AG04450 (cell line): Measurements from ENCODE around the gene EFNA5. TPM values are rescaled to one million over a fixed set of nuclear protein-coding genes. Genes with fewer than 3 reads are reported as not detected.

Source experiments
- CTCF ChIA-PET: fragments of 300-600, 350-600 bp; formaldehyde crosslinking; extraction: SDS; loops from one replicate; lab custom pipeline; 2022; ENCODE audit warnings: antibody characterized with exemption, inconsistent platforms; lab: Charles Lee
- POLR2A ChIA-PET: fragments of 350-600 bp; formaldehyde crosslinking; extraction: SDS; loops from one replicate; lab custom pipeline; 2021; ENCODE audit warnings: antibody characterized with exemption, inconsistent platforms; lab: Yijun Ruan, JAX
- DNase-seq: peaks from one replicate; pipeline ENCODE4 v3.0.0-alpha.2; 2011; ENCODE audit warnings: low read depth, low spot score
- H3K27ac ChIP-seq: one replicate; pipeline ENCODE4 v1.5.1; 2012; ENCODE audit warnings: low read depth, low read length, control low read depth
- H3K27me3 ChIP-seq: one replicate; pipeline ENCODE4 v1.6.0; 2012; ENCODE audit warnings: low read length; ENCODE audit not compliant: control insufficient read depth, insufficient read depth
- H3K4me3 ChIP-seq: 2 replicates; pipeline ENCODE4 v1.5.1; 2011; ENCODE audit warnings: mild to moderate bottlenecking, low read depth, low read length, control low read depth
- H3K9me3 ChIP-seq: 2 replicates; pipeline ENCODE4 v1.5.1; 2012; ENCODE audit warnings: low read length; ENCODE audit not compliant: control insufficient read depth, insufficient read depth
- CTCF ChIP-seq: IDR thresholded peaks from 2 replicates; pipeline ENCODE4 v1.5.1; 2011; ENCODE audit warnings: low read depth, low read length, control low read depth, inconsistent platforms
- polyA plus RNA-seq: library from polyadenylated mRNA; depleted of rRNA; stranded (reverse); fragments of >200 nt; gene quantifications from 2 replicates; pipeline ENCODE4 v1.2.3, GENCODE V29; 2011

EFNA5 gene
- polyA plus RNA-seq, 1 experiment = 3.0 TPM

DNA sequence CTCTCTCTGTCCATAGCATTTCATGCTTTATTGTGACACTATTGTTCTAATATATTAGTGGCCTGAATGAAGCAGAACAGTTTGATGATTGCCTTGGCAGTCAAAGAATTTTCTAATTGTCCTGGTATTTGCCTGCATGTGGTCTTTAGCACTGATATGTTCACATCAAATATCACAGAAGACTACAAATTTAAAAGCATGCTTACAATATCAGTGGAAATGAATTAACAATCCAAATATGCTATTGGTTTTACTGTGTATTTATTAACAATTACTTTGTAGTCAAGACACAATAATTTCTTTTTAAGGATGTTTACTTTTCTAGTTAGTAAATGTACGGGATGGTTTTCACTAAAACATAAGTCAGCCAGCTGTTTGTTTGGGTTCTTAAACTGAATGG lies 18.3 kb downstream of the EFNA5 start:
- ChIA-PET POLR2A (no interaction called here), CTCF (interaction anchor here (1.5 kb wide), 1 partner anchor 21 kb away, joined by 3 read pairs; no protein-coding TSS in a partner anchor)
- no peak for TF ChIP-seq CTCF

DNA sequence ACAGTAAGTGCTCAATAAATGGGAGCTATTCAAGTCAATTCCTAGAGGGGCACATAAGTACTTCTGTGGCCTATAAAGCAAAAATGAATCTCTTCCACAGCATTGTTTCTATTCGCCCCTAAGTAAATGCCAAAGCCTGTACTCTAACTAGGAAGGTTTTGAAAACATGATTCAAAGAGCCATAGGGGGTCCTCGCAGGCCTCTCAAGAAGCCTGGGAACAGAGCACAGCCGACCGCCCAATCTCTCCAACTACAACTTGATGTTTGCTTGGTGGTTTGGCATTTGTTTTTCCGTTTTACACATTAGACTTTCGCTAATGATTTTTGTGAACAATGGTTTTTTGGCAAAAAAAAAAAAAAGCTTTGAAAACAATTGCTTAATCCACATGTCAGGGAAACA lies 19.4 kb downstream of the EFNA5 start:
- H3K27me3 ChIP-seq = no peaks in the 10 kb centered on the region
- CTCF ChIA-PET = interaction anchor here (0.6 to 1.6 kb wide), 3 partner anchors 22 to 269 kb away, joined by 3 to 5 read pairs (median 3); no protein-coding TSS in a partner anchor
- POLR2A ChIA-PET = no interaction called here

More for the DNA sequence above, 18.3 kb downstream of the EFNA5 start:
- H3K9me3 ChIP-seq = no peaks in the 10 kb centered on the region
- H3K4me3 ChIP-seq = no peak overlapping the region
- H3K27ac ChIP-seq = no peak overlapping the region
- no peaks in the 10 kb centered on the region for H3K27me3 ChIP-seq
- DNase-seq = no peak

GRCh38 chr5:107646418-107646817 lies 24.3 kb downstream of the EFNA5 start:
- H3K27me3 ChIP-seq = no peaks in the 10 kb centered on the region
- ChIA-PET POLR2A (no interaction called here), CTCF (interaction anchor here (0.7 to 1.0 kb wide), 2 partner anchors 27 to 74 kb away, joined by 3 to 4 read pairs; no protein-coding TSS in a partner anchor)
- TF ChIP-seq CTCF = no peak
- DNase-seq = no peak
- H3K4me3 ChIP-seq = no peak overlapping the region
- no peak overlapping the region for H3K27ac ChIP-seq
- H3K9me3 ChIP-seq = no peaks in the 10 kb centered on the region

More for the DNA sequence above, 19.4 kb downstream of the EFNA5 start:
- DNase-seq = no peak
- no peak for TF ChIP-seq CTCF
- H3K27ac ChIP-seq = no peak overlapping the region
- H3K4me3 ChIP-seq = no peak overlapping the region
- H3K9me3 ChIP-seq = no peaks in the 10 kb centered on the region

- H3K4me3 ChIP-seq = no peak overlapping the region
- TF ChIP-seq CTCF = no peak
- CTCF ChIA-PET = interaction anchor here (1.2 kb wide), 1 partner anchor 68 kb away, joined by 3 read pairs; no protein-coding TSS in a partner anchor
- no peak for DNase-seq
- no peaks in the 10 kb centered on the region for H3K27me3 ChIP-seq
- H3K9me3 ChIP-seq = no peaks in the 10 kb centered on the region
- POLR2A ChIA-PET = no interaction called here
- H3K27ac ChIP-seq = no peak overlapping the region
Observed at GRCh38 chr5:107640568-107640967, 30.2 kb downstream of the EFNA5 start.

DNA sequence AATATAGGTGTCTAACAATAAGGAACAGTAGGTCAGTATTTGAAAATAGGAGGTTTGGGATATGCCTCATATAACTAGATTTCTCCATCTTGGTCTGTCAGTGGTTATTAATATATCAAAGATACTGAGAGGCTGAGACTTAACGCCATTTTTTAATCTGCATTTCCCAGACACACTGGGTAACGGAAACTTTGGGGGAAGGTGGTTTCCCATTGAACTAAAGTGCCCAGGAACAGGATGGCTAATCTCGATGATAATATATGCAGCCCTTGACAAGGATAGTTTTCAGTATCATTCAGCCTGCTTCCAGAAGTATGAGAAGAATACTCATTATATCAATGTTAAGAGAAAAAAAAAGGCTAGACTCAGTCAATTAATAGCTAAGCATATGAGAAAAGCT lies 30.7 kb downstream of the EFNA5 start:
- Histone ChIP-seq H3K4me3 (no peak overlapping the region), H3K9me3 (no peaks in the 10 kb centered on the region), H3K27ac (no peak overlapping the region), H3K27me3 (no peaks in the 10 kb centered on the region)
- DNase-seq = no peak
- POLR2A ChIA-PET = no interaction called here
- CTCF ChIA-PET = no interaction called here
- no peak for TF ChIP-seq CTCF
